Prostate gland (tissue), 2 donors: ENCODE measurements around the gene MXI1.

Source experiments
- POLR2A ChIP-seq: fragments of 450-650 bp; IDR thresholded peaks from one replicate; pipeline ENCODE4 v1.6.1; 2016; ENCODE audit warnings: antibody characterized with exemption, mild to moderate bottlenecking
- POLR2AphosphoS5 ChIP-seq: sonication (generic); formaldehyde crosslinking; IDR thresholded peaks from one replicate; pipeline ENCODE4 v1.6.1; 2017; ENCODE audit warnings: antibody characterized with exemption
- TF ChIP-seq, protein P1 (sequence below), 4 experiments: fragments of 200-600 bp in 2 of 4; fragments of 450-650 bp in 2 of 4; sonication (generic) in 2 of 4; IDR thresholded peaks; 1 replicate in 3 of 4; 2 replicates in 1 of 4; pipeline ENCODE4 v1.5.1; 2016 to 2019; ENCODE audit warnings: antibody characterized with exemption in 4 of 4, mild to moderate bottlenecking in 2 of 4, moderate library complexity in 2 of 4

DNA sequence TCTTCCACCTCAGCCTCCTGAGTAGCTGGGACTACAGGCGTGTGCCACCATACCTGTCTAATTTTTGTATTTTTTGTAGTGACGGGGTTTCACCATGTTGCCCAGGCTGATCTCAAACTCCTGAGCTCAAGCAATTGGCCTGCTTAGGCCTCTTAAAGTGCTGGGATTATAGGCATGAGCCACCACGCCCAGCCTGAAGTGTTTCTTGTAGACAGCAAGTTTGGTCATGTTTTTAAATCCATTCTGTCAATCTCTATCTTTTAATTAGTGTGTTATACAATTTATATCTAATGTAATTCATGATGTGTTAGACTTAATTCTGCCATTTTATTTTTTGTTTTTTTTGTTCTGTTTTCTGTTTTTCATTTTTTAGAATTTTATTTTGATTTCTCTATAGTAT, 17.2 kb upstream of the MXI1 start:
- TF ChIP-seq POLR2A (no peak), POLR2AphosphoS5 (no peak)
- TF ChIP-seq, protein P1, sequence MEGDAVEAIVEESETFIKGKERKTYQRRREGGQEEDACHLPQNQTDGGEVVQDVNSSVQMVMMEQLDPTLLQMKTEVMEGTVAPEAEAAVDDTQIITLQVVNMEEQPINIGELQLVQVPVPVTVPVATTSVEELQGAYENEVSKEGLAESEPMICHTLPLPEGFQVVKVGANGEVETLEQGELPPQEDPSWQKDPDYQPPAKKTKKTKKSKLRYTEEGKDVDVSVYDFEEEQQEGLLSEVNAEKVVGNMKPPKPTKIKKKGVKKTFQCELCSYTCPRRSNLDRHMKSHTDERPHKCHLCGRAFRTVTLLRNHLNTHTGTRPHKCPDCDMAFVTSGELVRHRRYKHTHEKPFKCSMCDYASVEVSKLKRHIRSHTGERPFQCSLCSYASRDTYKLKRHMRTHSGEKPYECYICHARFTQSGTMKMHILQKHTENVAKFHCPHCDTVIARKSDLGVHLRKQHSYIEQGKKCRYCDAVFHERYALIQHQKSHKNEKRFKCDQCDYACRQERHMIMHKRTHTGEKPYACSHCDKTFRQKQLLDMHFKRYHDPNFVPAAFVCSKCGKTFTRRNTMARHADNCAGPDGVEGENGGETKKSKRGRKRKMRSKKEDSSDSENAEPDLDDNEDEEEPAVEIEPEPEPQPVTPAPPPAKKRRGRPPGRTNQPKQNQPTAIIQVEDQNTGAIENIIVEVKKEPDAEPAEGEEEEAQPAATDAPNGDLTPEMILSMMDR (IDR thresholded peaks at IDR 0.05): no peak
